Skeletal muscle tissue (tissue), 4 donors: Measurements from ENCODE around the gene MYOZ2. TPM values are rescaled to one million over a fixed set of nuclear protein-coding genes. Genes with fewer than 3 reads are reported as not detected.

Experiments used
- H3K27ac ChIP-seq: one replicate; pipeline ENCODE4 v1.7.0; 2013; ENCODE audit warnings: mild to moderate bottlenecking, low read depth, low read length, inconsistent platforms
- H3K27me3 ChIP-seq, 3 donors: one replicate each; pipeline ENCODE4 v1.7.0; 2013; ENCODE audit warnings: low read length in 3 of 3; ENCODE audit not compliant: control insufficient read depth in 3 of 3, insufficient read depth in 3 of 3
- H3K36me3 ChIP-seq, 3 donors: one replicate each; pipeline ENCODE4 v1.7.0; 2013; ENCODE audit warnings: low read length in 3 of 3; ENCODE audit not compliant: control insufficient read depth in 3 of 3, insufficient read depth in 3 of 3
- H3K4me1 ChIP-seq, 3 donors: one replicate each; pipeline ENCODE4 v1.7.0; 2013; ENCODE audit warnings: low read length in 3 of 3, mild to moderate bottlenecking in 3 of 3; ENCODE audit not compliant: control insufficient read depth in 3 of 3, insufficient read depth in 3 of 3
- H3K4me3 ChIP-seq, 3 donors: one replicate each; pipeline ENCODE4 v1.7.0; 2013; ENCODE audit warnings: low read length in 3 of 3
- H3K9ac ChIP-seq, 3 donors: one replicate each; pipeline ENCODE4 v1.7.0; 2013; ENCODE audit warnings: low read length in 3 of 3, mild to moderate bottlenecking in 3 of 3, moderate library complexity in 2 of 3, low read depth in 1 of 3
- H3K9me3 ChIP-seq, 3 donors: one replicate each; pipeline ENCODE4 v1.7.0; 2013; ENCODE audit warnings: low read length in 3 of 3; ENCODE audit not compliant: control insufficient read depth in 3 of 3
- total RNA-seq: library from RNA; depleted of rRNA; stranded (reverse); fragments of >200 nt; gene quantifications from one replicate; pipeline ENCODE4 v1.2.3, GENCODE V29; 2014
- donor health status: Osteomylitis.

Gene MYOZ2
- total RNA-seq, 1 donor from 2014 or later = 94.5 TPM

GRCh38 chr4:119124352-119124751 lies 11.3 kb upstream of the MYOZ2 start:
- Histone ChIP-seq H3K4me3 (no peak overlapping the region), H3K4me1 (peaks cover 0 to 7% (median 0%) of the 10 kb centered on the region in 3 donors), H3K27me3 (no peaks in the 10 kb centered on the region), H3K9me3 (no peaks in the 10 kb centered on the region), H3K36me3 (no peaks in the 10 kb centered on the region), H3K9ac (no peak overlapping the region), H3K27ac (no peak overlapping the region)

- Histone ChIP-seq H3K27ac (no peak overlapping the region), H3K9ac (no peak overlapping the region), H3K4me1 (peaks cover 0 to 7% (median 0%) of the 10 kb centered on the region in 3 donors), H3K27me3 (no peaks in the 10 kb centered on the region), H3K4me3 (no peak overlapping the region), H3K9me3 (no peaks in the 10 kb centered on the region), H3K36me3 (no peaks in the 10 kb centered on the region)
Measured at GRCh38 chr4:119125931-119126330, 9.7 kb upstream of the MYOZ2 start.

- Histone ChIP-seq H3K9ac (no peak overlapping the region), H3K27ac (no peak overlapping the region), H3K4me1 (peaks cover 0 to 7% (median 0%) of the 10 kb centered on the region in 3 donors), H3K27me3 (no peaks in the 10 kb centered on the region), H3K9me3 (no peaks in the 10 kb centered on the region), H3K36me3 (no peaks in the 10 kb centered on the region), H3K4me3 (no peak overlapping the region)
Measured at GRCh38 chr4:119128148-119128547, 7.5 kb upstream of the MYOZ2 start.

GRCh38 chr4:119130365-119131065 lies 5.1 kb upstream of the MYOZ2 start:
- no peaks in the 10 kb centered on the region for H3K9me3 ChIP-seq
- peak overlapping the region; percentile 55 for H3K27ac ChIP-seq
- peaks cover 0 to 5% (median under 1%) of the 10 kb centered on the region in 3 donors for H3K4me1 ChIP-seq
- H3K4me3 ChIP-seq = no peak overlapping the region
- H3K9ac ChIP-seq = no peak overlapping the region
- H3K36me3 ChIP-seq = no peaks in the 10 kb centered on the region
- H3K27me3 ChIP-seq = no peaks in the 10 kb centered on the region

- Histone ChIP-seq H3K27ac (peak overlapping the region; percentile 43), H3K36me3 (no peaks in the 10 kb centered on the region), H3K9ac (no peak overlapping the region), H3K4me1 (peaks cover 0 to 10% (median 0%) of the 10 kb centered on the region in 3 donors), H3K9me3 (no peaks in the 10 kb centered on the region), H3K4me3 (no peak overlapping the region), H3K27me3 (no peaks in the 10 kb centered on the region)
Measured at GRCh38 chr4:119131164-119131563, 4.5 kb upstream of the MYOZ2 start.

GRCh38 chr4:119132306-119132705 lies 3.3 kb upstream of the MYOZ2 start:
- H3K4me1 ChIP-seq = peaks cover 0 to 11% (median 0%) of the 10 kb centered on the region in 3 donors

GRCh38 chr4:119136546-119136945 lies 914 bp downstream of the MYOZ2 start:
- H3K36me3 ChIP-seq = no peaks in the 10 kb centered on the region
- H3K27ac ChIP-seq = peak overlapping the region; percentile 92
- peaks cover under 1 to 11% (median 5%) of the 10 kb centered on the region in 3 donors for H3K4me1 ChIP-seq
- no peaks in the 10 kb centered on the region for H3K9me3 ChIP-seq
- no peaks in the 10 kb centered on the region for H3K27me3 ChIP-seq
- peak overlapping the region; percentile 60 to 68 (median 68) for H3K4me3 ChIP-seq
- H3K9ac ChIP-seq = peak overlapping the region; percentile 44 to 76 (median 74)

More at GRCh38 chr4:119132306-119132705, 3.3 kb upstream of the MYOZ2 start:
- Histone ChIP-seq H3K4me3 (no peak overlapping the region), H3K9me3 (no peaks in the 10 kb centered on the region), H3K36me3 (no peaks in the 10 kb centered on the region), H3K27me3 (no peaks in the 10 kb centered on the region), H3K27ac (peak overlapping the region; percentile 43), H3K9ac (no peak overlapping the region)

- H3K36me3 ChIP-seq = no peaks in the 10 kb centered on the region
- peaks cover 2 to 18% (median 5%) of the 10 kb centered on the region in 3 donors for H3K4me1 ChIP-seq
- H3K9me3 ChIP-seq = no peaks in the 10 kb centered on the region
- peak overlapping the region; percentile 92 for H3K27ac ChIP-seq
- H3K27me3 ChIP-seq = no peaks in the 10 kb centered on the region
- peak overlapping the region; percentile 7 to 44 (median 30) for H3K4me3 ChIP-seq
- H3K9ac ChIP-seq = peak overlapping the region; percentile 36 to 76 (median 50)
Measured at GRCh38 chr4:119138046-119138445, 2.4 kb downstream of the MYOZ2 start.

GRCh38 chr4:119139311-119139710 lies 3.7 kb downstream of the MYOZ2 start:
- Histone ChIP-seq H3K9me3 (no peaks in the 10 kb centered on the region), H3K27ac (peak overlapping the region; percentile 92), H3K9ac (peak overlapping the region in 1 of 3 donors; percentile 61), H3K4me1 (peaks cover 2 to 18% (median 5%) of the 10 kb centered on the region in 3 donors), H3K4me3 (peak overlapping the region; percentile 16 to 29 (median 22)), H3K27me3 (no peaks in the 10 kb centered on the region), H3K36me3 (peaks cover 0 to 2% (median 0%) of the 10 kb centered on the region in 3 donors)

GRCh38 chr4:119139822-119140252 lies 4.2 kb downstream of the MYOZ2 start:
- H3K9me3 ChIP-seq = no peaks in the 10 kb centered on the region
- no peaks in the 10 kb centered on the region for H3K27me3 ChIP-seq
- H3K27ac ChIP-seq = peak overlapping the region; percentile 92
- H3K4me3 ChIP-seq = no peak overlapping the region
- peaks cover 0 to 2% (median 0%) of the 10 kb centered on the region in 3 donors for H3K36me3 ChIP-seq
- H3K9ac ChIP-seq = peak overlapping the region in 1 of 3 donors; percentile 27
- H3K4me1 ChIP-seq = peaks cover 2 to 18% (median 5%) of the 10 kb centered on the region in 3 donors
